Measurements from ENCODE around the gene EP400.

EP400 gene

GRCh38 chr12:132118876-132119275 lies 169.1 kb downstream of the EP400 start:
- DNase-seq = no peak
- H3K27me3 Mint-ChIP-seq = no peaks in the 10 kb centered on the region
- H3K9me3 Mint-ChIP-seq = no peaks in the 10 kb centered on the region
- H3K4me1 Mint-ChIP-seq (ENCODE audit: low read depth) = peaks cover 2% of the 10 kb centered on the region
- H3K4me3 Mint-ChIP-seq = no peak overlapping the region
- peaks cover 65% of the 10 kb centered on the region for H3K36me3 Mint-ChIP-seq (ENCODE audit: low read depth)
- H3K27ac Mint-ChIP-seq = no peak overlapping the region

DNA sequence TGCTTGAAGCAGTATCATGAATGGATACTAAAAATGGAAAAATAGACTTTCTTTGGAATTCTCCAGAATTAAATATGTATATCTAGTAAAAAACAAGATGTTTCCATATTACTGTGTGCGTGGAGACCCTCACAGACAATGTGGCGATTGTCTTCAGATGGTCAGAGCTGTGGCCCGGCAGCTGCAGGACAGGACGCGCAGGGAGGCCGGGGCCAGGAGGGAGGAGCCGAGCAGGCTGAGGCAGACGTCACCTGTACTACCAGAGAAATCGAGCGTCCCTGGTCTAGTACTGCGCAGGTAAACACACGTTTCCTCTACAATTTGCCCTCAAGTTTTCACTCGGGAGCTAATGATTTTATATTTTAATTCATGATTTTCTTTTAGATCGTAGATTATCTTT lies 171.5 kb downstream of the EP400 start:
- H3K4me3 Mint-ChIP-seq = no peak overlapping the region

GRCh38 chr12:132123970-132124765 lies 174.4 kb downstream of the EP400 start:
- Mint-ChIP-seq H3K9me3 (peaks cover 10% of the 10 kb centered on the region), H3K27ac (no peak overlapping the region), H3K27me3 (no peaks in the 10 kb centered on the region), H3K4me3 (no peak overlapping the region), H3K36me3 (ENCODE audit: low read depth) (peaks cover 83% of the 10 kb centered on the region), H3K4me1 (ENCODE audit: low read depth) (no peaks in the 10 kb centered on the region)
- DNase-seq = no peak

More for the DNA sequence above, 171.5 kb downstream of the EP400 start:
- Mint-ChIP-seq H3K4me1 (ENCODE audit: low read depth) (no peaks in the 10 kb centered on the region), H3K36me3 (ENCODE audit: low read depth) (peaks cover 65% of the 10 kb centered on the region), H3K27me3 (no peaks in the 10 kb centered on the region), H3K9me3 (no peaks in the 10 kb centered on the region), H3K27ac (no peak overlapping the region)
- DNase-seq = no peak

- Mint-ChIP-seq H3K9me3 (peaks cover 10% of the 10 kb centered on the region), H3K4me1 (ENCODE audit: low read depth) (no peaks in the 10 kb centered on the region), H3K4me3 (no peak overlapping the region), H3K36me3 (ENCODE audit: low read depth) (peaks cover 83% of the 10 kb centered on the region), H3K27me3 (no peaks in the 10 kb centered on the region), H3K27ac (no peak overlapping the region)
- DNase-seq = no peak
Measured at GRCh38 chr12:132124766-132125425, 175.2 kb downstream of the EP400 start.

DNA sequence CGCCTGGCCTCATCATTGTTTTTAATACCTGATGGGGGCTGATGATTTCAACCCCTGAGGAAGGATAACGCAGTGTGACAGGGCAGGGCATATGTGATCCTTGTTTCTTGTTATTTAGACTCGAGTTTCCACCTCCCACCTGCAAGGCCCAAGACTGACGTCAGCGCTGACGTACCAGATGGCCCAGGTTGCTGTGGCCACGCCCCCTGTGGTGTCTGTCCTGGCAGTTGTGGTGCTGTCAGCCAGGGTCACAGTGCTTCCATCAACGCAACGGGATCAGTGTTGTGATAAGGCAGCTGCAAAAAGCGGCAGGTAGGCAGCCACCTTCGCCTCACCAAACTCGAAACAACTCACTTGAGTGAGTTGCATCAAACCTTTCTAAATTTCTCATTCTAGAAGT lies 176.0 kb downstream of the EP400 start:
- no peak for DNase-seq
- no peak overlapping the region for H3K4me3 Mint-ChIP-seq
- H3K36me3 Mint-ChIP-seq (ENCODE audit: low read depth) = peaks cover 79% of the 10 kb centered on the region
- H3K9me3 Mint-ChIP-seq = peaks cover 10% of the 10 kb centered on the region
- no peaks in the 10 kb centered on the region for H3K27me3 Mint-ChIP-seq
- H3K4me1 Mint-ChIP-seq (ENCODE audit: low read depth) = no peaks in the 10 kb centered on the region
- H3K27ac Mint-ChIP-seq = no peak overlapping the region

DNA sequence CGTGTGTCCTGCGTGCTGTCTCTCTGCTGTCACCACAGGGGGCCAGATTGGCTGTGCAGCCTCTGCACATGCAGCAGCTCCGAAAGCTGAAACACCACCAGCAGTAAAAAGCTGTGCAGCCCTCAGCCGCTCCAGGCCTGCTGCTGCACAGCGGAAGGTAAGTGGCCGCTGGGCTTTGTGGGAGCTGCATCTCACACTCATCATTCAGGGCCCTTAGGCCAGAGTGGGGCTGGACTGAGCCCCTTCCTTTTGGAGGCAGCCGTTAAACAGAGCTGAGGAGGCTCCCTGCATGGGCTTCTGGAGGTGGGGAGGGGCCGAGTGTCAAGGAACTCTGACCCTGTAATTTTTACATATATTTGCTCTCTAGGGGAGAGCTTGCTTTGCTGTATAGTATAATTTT lies 177.3 kb downstream of the EP400 start:
- no peak overlapping the region for H3K4me3 Mint-ChIP-seq
- H3K27ac Mint-ChIP-seq = no peak overlapping the region
- peaks cover 10% of the 10 kb centered on the region for H3K9me3 Mint-ChIP-seq
- peaks cover 71% of the 10 kb centered on the region for H3K36me3 Mint-ChIP-seq (ENCODE audit: low read depth)
- DNase-seq = no peak
- no peaks in the 10 kb centered on the region for H3K27me3 Mint-ChIP-seq
- H3K4me1 Mint-ChIP-seq (ENCODE audit: low read depth) = no peaks in the 10 kb centered on the region

DNA sequence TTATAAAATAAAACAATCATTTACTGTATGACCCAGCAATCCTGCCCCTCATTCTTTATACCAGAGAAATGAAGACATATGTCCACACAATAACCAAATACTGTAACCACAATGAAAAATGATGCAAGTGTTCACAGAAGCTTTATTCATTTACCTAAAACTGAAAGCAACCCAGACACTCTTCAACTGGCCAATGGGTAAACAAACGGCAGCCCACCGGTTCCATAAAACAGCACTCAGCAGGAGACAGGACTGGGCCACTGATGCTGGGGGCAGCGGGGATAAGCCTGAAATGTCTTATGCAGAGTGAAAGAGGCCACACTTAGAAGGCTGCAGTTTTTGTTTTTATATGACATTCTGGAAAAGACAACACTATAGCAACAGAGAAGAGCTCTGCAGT lies 179.3 kb downstream of the EP400 start:
- no peak overlapping the region for H3K27ac Mint-ChIP-seq
- no peaks in the 10 kb centered on the region for H3K27me3 Mint-ChIP-seq
- no peak overlapping the region for H3K4me3 Mint-ChIP-seq
- H3K9me3 Mint-ChIP-seq = peaks cover 10% of the 10 kb centered on the region
- DNase-seq = no peak
- peaks cover 58% of the 10 kb centered on the region for H3K36me3 Mint-ChIP-seq (ENCODE audit: low read depth)
- H3K4me1 Mint-ChIP-seq (ENCODE audit: low read depth) = no peaks in the 10 kb centered on the region

- Mint-ChIP-seq H3K4me1 (ENCODE audit: low read depth) (no peaks in the 10 kb centered on the region), H3K27me3 (no peaks in the 10 kb centered on the region), H3K27ac (no peak overlapping the region), H3K9me3 (peaks cover 10% of the 10 kb centered on the region), H3K36me3 (ENCODE audit: low read depth) (peaks cover 41% of the 10 kb centered on the region), H3K4me3 (no peak overlapping the region)
- no peak for DNase-seq
Measured at GRCh38 chr12:132130690-132131089, 180.9 kb downstream of the EP400 start.
